Umbilical cord (tissue), 2 donors: ENCODE measurements around the gene MPP1. TPM values are rescaled to one million over a fixed set of nuclear protein-coding genes. Genes with fewer than 3 reads are reported as not detected.
"Not testable (repeated sequence)": the region's sequence is repeated elsewhere in the genome, so short reads cannot be mapped to it uniquely, and the experiment has no call there.

Source experiments
- DNase-seq: peaks from one replicate; pipeline ENCODE4 v3.0.0-alpha.2; 2015; ENCODE audit warnings: low spot score
- total RNA-seq: library from RNA; depleted of rRNA; stranded (reverse); fragments of >200 nt; gene quantifications from one replicate; pipeline ENCODE4 v1.2.3, GENCODE V29; 2014; ENCODE audit warnings: low replicate concordance; ENCODE audit not compliant: insufficient read depth

MPP1 gene
- total RNA-seq: 47.7 TPM

DNA sequence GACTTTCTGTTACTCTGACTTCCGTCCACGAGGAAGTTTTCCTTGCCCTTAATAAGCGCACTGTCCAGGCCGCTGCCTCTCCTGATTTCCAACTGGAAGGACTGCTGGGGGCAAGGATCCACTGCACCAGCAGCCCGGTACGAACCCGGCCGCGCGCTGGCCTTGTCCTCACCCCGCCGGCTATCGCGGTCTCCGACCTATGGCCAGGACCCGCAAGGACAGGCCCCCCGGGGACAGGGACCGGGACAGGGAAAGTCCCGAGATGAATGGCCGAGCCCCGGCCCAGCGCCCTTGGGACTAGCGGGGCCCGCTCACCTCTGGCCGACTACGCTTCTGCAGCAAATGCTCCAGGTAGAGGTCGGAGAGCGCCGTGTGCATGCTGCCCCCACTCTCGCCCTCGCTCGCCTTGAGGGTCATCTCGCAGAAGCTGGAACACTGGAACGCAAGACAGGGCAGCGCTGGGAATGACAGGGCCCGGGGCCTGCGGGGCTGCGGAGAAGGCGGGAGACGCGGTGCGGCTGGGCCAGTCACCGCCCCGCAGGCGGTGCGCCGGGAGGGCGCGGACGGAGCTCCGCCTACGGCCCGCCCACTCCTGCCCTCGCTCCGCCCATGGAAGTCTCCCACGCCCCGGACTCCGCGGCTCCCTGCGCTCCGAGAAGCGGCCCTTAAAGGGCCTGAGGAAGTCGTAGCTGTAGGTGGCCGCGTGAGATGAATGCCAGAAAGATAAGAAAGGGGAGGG is at the start of gene MPP1:
TSS of gene MPP1 (minus strand) at position 529 of the 739 bp plus-strand sequence. CDS start at position 417, 112 bp downstream.
- DNase-seq: peak; percentile 81

DNA sequence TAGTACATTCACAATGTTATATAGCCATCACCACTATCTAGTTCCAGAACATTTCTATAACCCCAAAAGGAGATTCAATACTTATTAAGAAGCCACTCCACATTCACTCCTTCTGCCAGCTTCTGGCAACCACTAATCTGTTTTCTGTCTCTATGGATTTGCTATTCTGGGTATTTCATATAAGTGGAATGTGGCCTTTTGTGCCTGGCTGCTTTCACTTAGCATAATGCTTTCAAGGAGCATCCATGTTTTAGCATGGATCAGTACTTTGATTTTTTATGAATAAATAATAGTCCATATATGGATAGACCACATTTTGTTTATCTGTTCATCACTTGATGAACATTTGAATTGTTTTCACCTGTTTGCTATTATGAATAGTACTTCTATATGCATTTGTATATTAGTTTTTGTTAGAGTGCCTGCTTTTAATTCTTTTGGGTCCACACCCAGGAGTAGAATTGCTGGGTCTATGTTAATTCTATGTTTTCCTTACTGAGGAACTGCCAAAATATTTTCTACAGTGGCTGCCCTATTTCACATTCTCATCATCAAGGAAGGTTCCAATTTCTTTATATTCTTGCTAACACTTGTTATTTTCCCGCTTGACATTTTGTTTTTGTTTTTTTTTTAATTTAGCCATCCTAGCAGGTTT is 45.8 kb upstream of the MPP1 start:
- no peak for DNase-seq

DNA sequence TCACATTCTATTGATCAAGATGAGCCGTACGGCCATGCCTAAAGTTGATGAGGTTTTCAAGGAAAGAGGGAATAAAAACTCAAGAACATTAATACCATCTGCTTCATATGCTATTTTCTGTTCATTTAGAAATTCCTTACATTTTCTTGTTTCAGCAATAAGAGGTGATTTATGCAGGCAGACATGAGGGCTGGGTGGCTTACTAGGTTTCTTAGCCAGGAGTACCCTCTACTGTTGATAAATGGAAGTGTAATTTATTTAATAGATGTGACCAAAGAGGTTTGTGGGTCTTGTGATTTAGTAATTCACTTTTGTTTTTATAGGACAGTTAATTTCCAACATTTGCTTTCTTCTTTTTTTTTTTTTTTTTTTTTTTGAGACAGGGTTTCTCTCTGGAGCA is 35.6 kb upstream of the MPP1 start:
- peak; percentile 7 for DNase-seq

DNA sequence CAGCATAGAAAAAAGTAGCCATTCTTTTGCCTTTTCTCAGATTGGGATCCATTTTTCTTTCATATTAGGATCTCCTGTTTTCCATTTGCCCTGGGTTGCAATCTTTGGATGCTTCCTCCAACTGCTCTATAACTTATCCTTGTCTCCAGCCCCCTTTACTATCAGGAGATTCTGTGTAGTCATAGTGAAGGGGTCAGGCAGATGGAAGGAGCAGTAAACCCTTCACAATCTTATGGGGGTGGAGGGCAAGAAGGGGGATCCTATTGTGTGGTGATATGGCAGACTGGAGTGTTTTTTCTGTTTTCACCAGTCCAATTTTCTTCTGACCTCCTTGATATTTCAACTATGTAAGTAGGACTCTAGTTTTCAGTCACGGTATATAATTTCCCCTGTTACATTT is 30.9 kb upstream of the MPP1 start:
- no peak for DNase-seq

DNA sequence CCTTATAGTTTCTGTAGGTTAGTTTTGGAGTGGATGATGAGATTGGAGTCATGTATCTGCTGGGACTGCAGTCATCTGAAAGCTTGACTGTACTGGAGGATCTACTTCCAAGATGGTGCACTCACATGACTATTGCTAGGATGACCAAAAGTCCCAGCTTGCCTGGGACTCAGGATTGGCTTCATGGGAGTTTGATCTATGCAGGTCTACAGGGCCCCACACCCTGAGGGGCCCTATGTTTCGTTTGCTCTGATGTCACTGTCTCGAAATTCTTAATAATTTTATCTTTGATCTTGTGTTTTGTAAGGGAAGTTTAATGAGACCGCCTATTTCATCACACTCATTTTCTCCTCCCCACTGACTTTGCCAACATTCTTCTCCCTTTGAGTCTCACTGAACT is 29.3 kb upstream of the MPP1 start, which contains the start of gene SMIM9:
TSS of gene SMIM9 (minus strand) at position 101 of the 400 bp plus-strand sequence. CDS start 3,806 bp downstream, outside the sequence.
- DNase-seq: no peak

DNA sequence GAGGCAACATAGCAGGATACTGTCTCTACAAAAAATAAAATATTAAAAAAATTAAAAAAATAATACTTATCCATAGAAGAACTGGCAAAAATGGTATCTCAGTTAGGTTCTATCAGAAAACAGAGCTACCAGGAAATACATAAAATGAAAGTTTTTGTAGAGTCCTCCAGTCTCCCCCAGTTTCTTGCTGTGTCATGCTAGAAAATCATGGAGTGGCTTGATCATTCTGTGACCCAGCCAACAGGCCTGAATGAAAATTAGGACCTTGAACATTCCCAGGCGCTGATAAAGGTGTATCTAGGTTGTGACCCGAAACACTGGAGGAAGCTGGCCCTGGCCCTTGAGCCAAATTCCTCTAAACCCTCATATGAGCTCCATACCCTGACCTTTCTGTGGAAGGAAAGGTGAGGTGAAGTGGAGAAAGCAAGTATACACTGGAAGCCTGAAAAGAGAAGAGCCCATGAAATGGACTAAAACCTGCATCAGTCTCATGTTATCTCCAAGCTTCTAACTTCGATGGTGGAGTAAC is 28.5 kb upstream of the MPP1 start:
- DNase-seq: no peak

DNA sequence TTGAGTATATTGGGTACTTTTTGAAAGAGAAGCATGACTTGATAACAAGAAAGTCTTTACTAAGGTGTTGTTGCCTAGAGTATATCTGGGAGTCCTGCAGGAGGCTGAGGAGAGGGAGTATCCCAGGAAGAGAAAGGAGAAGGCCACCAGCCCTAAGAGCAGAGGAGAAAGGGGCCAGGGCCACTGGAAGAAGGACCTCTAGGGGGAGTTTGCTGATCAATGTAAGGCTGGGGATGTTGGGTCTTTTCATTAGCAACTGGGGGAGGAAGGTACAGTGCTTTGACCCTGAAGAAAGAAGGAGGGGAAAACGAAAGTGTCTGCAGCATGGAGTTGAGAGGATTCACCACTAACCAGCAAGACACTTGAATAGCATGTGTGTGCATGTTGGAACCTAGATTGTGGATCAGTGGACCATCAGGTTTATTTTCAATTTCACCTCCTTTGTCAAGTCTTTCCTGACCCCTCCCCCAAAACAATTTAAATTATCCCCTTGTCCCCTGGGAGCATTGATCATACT is 24.7 kb upstream of the MPP1 start:
- no peak for DNase-seq

DNA sequence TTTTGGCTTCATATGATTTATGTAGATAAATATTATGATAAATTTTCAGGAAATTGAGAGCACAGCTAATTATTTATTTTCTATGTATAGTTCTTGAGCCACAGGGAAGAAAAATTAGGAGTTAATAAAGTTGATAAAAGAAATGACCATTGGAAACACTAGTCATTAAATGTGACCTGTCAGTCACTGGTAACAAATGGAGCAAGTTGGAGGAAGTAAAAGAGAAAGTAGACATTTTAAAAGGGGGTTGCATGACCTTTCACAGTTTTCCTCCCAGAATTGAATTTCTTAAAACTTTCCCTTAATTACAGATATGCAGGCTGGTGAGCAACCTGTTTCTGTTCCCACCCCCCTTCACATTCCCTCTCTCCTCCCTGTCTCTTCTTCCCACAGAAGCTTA is 23.8 kb upstream of the MPP1 start:
- DNase-seq: no peak

DNA sequence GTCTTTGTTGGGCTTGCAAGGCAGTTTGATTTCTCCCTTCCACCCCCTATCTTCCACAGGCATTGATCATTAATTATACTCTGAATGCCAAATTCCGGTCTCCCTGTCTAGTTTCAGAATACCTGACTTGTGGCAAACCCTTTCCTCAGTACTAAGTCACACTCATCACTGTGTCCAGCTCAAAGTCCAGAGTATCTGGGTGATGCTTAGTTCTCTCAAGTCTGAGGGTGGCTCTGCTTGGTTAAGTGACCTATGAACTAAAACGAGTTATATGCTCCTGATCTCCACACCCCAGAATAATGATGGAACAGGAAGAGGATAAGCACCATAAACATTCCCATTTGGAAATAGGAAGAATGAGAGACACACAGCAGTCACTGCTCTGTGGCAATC is 22.7 kb upstream of the MPP1 start:
- DNase-seq: no peak

DNA sequence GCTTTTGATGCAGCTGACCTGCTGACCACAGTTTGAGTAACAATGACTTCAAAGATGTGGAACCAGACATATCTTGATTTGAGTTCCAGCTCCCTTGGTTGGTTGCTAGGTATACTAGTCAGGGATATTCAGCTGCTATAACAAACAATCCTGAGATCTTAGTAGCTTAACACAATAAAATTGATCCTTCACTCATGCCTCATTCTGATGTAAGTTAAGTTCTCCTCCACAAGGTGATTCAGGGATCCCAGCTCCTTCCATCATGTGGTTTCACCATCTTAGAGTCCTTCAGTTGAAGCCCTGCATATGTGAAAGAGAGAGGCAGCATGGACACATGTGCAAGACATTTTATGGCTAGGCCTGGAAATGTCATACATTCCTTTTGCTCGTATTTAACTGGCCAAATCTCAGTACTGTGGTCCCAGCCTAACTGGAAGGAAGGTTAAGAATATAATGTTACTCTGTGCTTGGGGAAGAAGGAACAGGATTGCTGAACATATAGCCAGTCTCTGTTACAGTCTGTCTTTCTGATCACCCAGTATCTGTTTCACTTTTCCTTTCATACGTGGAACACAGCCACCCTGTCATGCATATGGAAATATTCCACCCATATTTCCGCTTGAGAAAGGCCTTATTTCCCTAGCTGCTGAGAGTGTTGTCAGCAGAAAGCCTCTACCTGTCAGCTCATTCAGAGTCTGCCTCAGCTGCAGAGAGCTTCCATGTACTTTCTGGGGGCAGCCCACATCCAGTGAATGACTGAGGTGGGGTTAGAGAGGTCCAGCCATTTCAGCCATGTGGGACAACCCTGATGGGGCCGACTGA is 22.1 kb upstream of the MPP1 start:
- no peak for DNase-seq

DNA sequence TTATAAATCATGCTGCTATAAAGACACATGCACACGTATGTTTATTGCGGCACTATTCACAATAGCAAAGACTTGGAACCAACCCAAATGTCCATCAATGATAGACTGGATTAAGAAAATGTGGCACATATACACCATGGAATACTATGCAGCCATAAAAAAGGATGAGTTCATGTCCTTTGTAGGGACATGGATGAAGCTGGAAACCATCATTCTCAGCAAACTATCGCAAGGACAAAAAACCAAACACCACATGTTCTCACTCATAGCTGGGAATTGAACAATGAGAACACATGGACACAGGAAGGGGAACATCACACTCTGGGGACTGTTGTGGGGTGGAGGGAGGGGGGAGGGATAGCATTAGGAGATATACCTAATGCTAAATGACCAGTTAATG is 20.3 kb upstream of the MPP1 start:
- DNase-seq: not testable (repeated sequence)

DNA sequence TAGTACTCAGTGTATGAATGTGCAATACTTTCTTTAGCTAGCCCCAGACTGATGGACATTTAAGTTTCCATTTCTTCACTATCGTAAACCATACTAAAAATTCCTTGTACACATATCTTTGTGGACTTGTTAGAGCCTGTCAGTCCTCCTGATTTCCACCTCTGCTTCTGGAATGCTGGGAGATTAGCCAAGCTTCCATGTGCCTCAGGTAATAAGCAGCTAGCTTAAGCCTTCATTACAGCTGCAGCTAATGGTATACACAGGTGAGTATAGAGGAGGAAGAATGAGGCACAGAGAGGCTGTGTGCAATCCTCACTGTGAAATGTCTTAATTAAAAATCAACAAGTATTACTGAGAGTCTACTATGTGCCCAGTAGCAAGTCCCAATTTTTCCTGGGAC is 19.4 kb upstream of the MPP1 start:
- DNase-seq: no peak

DNA sequence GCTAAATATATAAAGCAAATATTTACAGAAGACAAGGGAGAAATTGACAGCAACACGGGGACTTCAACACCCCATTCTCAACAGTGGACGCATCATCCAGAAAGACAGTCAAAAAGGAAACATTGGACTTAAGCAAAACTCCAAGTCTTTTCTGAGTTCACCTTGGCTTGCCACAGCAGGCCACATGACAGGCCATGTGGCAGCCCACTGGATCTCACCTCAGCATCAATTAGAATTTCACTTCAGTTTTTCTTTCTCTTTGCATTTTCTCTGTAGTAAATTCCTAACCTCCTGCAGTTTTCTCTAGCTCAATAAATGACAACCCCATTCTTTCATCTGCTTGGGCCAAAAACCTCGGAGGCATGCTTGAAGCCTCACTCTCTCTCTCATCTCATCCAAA is 16.7 kb upstream of the MPP1 start:
- no peak for DNase-seq

DNA sequence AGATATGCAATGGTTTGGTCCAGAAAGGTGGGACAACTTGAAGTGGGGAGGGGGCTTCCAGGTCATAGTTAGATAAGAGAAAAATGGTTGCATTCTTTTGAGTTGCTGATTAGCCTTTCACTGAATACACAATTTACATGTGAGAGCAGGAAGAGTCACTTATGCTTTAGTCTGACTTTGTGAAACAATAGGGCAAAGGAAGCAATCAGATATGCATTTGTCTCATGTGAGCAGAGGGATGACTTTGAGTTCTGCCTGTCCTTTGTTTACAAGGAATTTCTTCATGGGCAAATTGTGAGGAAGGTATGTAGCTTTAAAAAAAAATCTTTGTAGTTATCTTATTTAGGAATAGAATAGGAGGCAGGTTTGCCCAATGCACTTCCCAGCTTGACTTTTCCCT is 16.2 kb upstream of the MPP1 start:
- DNase-seq: no peak

DNA sequence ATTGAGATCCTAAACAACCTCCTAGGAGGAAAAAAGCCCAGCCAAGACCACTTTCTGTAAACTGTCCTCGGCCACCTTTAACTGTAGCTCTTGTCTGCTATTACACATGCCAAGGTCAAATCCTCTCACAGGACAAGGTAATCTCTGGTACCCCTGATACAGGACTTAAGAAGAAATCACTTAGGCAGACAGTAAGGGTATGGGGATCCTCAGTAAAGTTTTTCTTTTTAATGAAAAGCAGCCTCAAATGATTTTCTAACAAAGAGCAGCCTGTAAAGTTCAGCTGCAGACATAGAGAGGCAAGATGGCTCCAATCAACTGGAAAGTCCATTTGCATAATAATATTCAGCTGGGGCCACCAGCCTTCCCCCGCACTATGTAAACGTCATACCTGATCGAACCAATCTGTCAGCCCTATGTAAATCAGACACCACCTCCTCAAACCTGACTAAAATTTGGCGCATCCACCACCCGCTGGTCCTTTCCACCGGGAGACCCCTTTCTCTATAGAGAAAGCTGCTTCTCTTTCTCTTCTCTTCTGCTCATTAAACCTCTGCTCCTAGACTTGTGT is 14.6 kb upstream of the MPP1 start:
- no peak for DNase-seq

DNA sequence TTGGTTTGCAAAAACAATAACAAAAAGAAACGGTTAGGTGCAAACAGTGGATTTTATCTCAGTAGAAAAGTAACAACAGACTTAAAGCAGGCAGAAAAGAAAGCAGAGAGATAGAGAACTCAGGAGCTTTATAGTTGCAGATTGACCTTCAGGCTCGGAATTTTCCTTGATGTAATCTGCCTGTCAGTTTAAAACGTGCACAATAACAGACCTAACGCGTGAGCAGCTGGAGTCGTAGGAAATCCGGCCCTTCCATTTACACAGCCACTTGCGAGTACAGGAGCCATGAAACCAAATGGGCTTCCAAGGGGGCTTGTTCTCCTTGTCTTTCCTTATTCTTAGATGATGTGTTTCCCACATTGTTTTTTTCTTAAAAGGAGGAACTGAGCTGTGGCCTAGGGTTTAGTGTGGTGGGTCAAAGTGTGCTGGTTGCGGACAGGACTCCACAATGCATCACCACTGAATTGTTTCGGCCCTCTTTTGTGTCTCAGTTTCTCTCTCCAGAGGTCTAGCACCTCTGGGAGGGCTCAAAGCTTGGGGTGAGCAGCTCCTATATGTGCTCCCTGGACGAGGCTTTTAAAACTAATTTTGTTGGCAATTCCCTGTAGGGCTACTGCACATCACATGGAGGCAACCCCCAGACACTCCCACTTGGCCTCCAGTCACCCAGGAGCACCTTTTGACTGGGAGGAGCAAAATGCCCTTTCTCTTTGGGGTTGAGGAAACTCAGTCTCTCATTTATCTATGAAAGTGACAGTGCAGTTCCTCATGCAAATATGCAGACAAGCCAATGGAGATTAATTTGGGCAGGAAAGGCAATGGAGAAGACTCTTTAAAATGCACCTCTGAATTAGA is 13.9 kb upstream of the MPP1 start:
- DNase-seq: no peak

DNA sequence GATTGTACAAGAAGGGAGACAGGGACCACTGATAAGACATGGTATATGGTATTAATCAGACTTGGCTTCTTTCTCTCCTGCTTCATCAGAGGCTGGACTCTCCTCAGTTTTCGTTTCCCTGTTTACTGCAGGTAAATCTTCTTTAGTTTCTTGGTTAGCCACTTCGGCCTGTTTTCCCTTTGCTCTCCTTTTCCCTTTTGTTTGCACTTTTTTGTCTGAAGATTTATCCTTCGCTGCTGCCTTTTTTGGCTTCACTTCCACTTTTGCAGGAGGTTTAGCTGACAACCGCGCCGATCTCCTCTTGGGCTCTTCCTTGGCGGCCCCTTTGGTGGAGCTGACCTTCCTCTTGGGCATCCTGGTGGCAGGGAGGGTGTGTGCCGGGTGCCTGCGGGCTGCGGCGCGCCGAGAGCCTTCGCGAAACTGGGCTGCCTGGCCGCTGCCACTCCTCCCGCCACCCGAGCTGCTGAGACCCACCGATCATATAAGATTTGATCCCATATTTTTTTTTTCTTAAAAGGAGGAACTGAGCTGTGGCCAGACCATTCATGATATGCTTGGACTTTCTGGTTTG is 11.8 kb upstream of the MPP1 start:
- DNase-seq: not testable (repeated sequence)

DNA sequence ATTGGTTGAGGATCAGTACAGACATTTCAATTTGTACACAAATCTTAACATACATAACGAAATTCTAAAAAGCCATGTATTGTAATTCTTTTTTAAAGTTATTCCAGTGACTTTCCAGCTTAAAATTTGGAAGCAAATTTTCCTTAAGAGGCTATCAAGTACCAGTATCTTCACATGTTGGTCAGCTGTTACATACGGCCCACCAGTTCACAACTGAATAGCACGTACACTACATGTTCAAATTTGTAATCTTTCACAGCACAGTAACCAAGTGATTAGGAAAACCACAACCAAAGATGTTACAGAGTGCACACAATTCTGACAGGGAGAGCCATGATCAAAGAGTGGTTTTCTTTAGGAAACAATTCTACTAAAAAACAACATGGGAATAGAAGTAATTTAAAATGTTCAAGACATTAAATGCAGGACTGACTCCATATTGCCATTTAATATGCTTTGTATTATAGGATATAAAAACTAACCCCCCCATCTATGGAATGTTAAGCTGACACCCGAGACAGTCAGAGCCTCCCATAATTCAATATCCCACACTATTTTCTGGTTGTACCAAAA is 11.1 kb upstream of the MPP1 start:
- DNase-seq: not testable (repeated sequence)

DNA sequence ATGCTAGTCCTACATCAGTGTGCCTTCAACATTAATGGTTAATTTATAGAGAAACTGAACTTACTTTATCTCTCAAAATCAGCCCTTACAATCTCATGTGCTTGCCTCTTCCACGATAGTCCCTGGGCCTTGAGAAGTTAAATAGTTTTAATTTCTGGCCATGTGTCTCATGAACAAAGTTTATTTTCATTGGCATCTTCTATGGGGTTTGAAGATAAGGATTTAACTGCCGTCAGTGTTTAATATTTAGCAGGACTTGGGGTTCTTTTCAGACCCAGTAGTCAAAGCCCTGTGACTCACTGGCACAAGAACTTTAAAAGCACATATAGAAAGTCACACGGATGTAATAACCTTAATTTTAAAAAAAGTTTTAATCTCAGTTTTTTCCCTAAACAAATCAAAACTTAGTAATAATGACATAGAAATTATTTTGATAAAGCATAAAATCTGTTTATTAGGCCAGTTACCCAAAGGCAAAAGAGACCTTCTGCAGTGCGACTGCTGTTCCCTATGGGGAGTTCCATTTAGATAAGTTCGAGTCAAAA is 10.1 kb upstream of the MPP1 start:
- no peak for DNase-seq

DNA sequence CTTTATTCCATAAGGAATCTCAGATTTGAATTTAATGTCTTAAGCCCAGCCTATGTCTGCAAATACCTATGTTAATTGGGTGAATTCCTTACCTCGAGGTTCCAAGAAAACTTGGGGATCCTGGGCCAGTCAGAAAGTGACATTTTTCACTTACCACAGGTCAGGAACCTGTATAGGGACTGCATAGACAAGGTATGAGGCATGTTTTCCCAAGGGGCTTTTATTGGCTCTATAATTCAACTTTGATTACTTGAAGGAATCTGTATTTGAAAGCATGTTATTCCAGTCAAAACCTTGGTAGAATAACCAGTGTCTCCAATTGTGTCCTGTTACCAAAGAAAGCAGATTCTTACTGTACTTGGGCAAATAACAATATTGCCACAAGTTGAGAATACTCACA is 8.5 kb upstream of the MPP1 start:
- DNase-seq: no peak
